Activated CD4-positive, alpha-beta T cell treated with anti-CD3 and anti-CD28 coated beads, Interleukin-2, amount 10 ng/mL, durations not matched to agents 7 days and 5 days (primary cell): ENCODE results near the gene AFMID. TPM values are rescaled to one million over a fixed set of nuclear protein-coding genes. Genes with fewer than 3 reads are reported as not detected.
"Not testable (repeated sequence)": the region's sequence is repeated elsewhere in the genome, so short reads cannot be mapped to it uniquely, and the experiment has no call there.

Experiments used
- CTCF ChIA-PET: fragments of 350-600 bp; sonication (Branson Sonifier 250); formaldehyde crosslinking; loops from one replicate; lab custom pipeline; 2021; ENCODE audit warnings: antibody characterized with exemption; lab: Charles Lee
- POLR2A ChIA-PET: fragments of 350-600 bp; sonication (Branson Sonifier 250); formaldehyde crosslinking; loops from one replicate; lab custom pipeline; 2021; ENCODE audit warnings: antibody characterized with exemption; lab: Charles Lee
- DNase-seq: peaks from one replicate; pipeline ENCODE4 v3.0.0-alpha.2; 2020
- H3K27ac Mint-ChIP-seq: one replicate; pipeline ENCODE4 v1.8.0; 2021; ENCODE audit warnings: mild to moderate bottlenecking, moderate library complexity, mixed read lengths
- H3K27me3 Mint-ChIP-seq: one replicate; pipeline ENCODE4 v1.8.0; 2021; ENCODE audit warnings: mixed read lengths
- H3K36me3 Mint-ChIP-seq: one replicate; pipeline ENCODE4 v1.8.0; 2021; ENCODE audit warnings: low read depth, mixed read lengths
- H3K4me1 Mint-ChIP-seq: one replicate; pipeline ENCODE4 v1.8.0; 2021; ENCODE audit warnings: mixed read lengths
- H3K4me3 Mint-ChIP-seq: one replicate; pipeline ENCODE4 v1.8.0; 2021; ENCODE audit warnings: mild to moderate bottlenecking, moderate library complexity, mixed read lengths
- H3K9me3 Mint-ChIP-seq: one replicate; pipeline ENCODE4 v1.8.0; 2021; ENCODE audit warnings: mixed read lengths
- total RNA-seq, 2 experiments: library from RNA; stranded (reverse); gene quantifications; one replicate each; pipeline ENCODE4 v1.2.3, GENCODE V29; 2021

The AFMID gene
- total RNA-seq, 2 experiments from 2014 or later = 16.8 to 17.0 TPM

DNA sequence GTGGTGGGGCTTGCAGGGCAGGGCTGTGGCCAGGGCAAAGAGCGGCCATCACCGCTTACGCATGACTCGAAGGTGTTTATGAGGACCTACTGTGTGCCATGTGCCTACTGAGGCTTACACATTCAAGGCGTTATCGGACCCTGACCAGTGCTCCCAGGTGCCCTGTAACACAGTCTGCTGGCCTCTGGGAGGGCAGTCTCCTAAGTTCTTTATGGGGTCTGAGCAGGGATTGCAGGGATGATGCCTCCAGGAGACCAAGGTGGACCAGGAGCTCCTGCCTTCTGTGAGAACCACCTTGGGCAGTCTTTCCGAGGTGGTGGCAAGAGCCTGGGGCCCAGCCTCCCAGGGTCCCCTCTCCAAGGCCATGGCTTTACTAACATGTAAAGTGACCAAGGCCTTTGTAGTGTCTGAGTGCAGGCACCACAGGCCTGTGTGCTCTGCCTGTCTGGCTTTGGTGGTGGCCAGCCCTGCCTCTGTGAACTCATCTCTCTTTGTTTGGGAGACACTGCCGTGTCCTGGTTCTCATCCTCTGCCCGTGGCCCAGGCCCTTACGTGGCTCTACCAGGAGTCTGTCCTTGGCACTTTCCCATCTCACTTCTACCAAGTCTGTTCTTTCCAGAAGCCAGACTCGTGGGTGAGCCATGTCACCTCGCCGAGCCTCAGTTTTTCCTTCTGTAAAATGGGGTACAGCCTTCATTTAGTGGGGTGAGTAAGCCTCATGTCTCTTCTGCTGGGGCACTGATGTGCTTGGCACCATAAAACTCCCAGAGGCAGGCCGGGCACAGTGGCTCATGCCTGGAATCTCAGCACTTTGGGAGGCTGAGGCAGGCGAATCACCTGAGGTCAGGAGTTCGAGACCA is 22.2 kb upstream of the AFMID start:
- CTCF ChIA-PET = interaction anchor here (1.5 to 1.9 kb wide), 2 partner anchors 20 to 27 kb away, joined by 4 to 5 read pairs; no protein-coding TSS in a partner anchor
- POLR2A ChIA-PET = no interaction called here
- H3K27ac Mint-ChIP-seq = no peak overlapping the region
- H3K27me3 Mint-ChIP-seq = no peaks in the 10 kb centered on the region
- no peaks in the 10 kb centered on the region for H3K36me3 Mint-ChIP-seq
- H3K4me1 Mint-ChIP-seq = peaks cover 8% of the 10 kb centered on the region
- DNase-seq = no peak
- no peak overlapping the region for H3K4me3 Mint-ChIP-seq
- no peaks in the 10 kb centered on the region for H3K9me3 Mint-ChIP-seq

DNA sequence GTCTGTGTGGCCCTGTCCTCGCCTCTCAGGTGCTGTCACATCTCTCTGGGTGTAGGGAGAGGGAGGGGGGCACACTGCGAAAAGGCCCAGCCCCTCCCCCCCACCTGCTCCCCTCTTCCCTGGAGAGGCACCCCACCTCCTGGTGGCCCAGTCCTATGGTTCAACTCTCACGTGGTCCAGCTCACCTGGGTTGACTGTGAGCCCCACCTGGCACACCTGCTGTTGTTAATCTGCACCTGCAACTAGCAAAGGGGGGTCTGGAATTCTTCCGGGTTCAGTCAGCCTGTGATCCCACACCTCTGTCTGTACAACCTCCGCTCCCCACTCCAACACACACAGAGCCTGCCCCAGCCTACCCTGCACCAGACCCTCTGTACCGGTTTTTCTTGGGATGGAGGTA is 20.7 kb upstream of the AFMID start:
- POLR2A ChIA-PET = no interaction called here
- H3K4me3 Mint-ChIP-seq = no peak overlapping the region
- H3K27me3 Mint-ChIP-seq = no peaks in the 10 kb centered on the region
- no peak overlapping the region for H3K27ac Mint-ChIP-seq
- no peaks in the 10 kb centered on the region for H3K9me3 Mint-ChIP-seq
- no peak for DNase-seq
- peaks cover 2% of the 10 kb centered on the region for H3K36me3 Mint-ChIP-seq
- CTCF ChIA-PET = interaction anchor here (0.8 kb wide), 1 partner anchor 10 kb away, joined by 3 read pairs; no protein-coding TSS in a partner anchor
- peaks cover 16% of the 10 kb centered on the region for H3K4me1 Mint-ChIP-seq

DNA sequence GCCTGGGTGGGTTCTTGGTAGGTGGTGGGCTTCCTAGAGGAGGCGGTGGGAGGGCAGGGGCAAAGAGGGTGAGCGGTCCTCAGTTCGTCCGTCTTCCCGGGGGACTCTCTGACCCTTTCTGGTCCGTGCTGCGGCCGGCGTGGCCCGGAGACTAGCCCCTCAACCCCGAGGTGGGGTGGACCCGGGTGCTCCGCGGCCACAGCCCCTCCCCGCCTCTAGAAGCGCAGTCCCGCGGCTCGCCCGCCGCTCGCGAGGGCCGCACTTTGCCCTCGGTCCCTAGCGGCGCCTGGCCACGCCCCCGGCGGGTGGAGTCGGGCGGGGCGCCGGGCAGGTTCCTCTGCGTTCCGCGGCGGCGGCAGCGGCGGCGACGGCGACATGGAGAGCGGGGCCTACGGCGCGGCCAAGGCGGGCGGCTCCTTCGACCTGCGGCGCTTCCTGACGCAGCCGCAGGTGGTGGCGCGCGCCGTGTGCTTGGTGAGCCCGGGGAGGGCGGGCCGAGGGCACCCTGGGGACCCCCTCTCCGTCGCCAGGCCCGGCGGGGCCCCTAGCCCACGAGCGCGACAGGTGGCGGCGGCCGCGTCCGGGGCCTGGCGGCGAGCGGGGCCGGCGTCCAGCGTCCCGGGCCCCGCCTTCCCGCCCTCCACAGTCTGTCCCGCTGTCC is 18.8 kb upstream of the AFMID start, which contains the start of gene SYNGR2:
TSS of gene SYNGR2 (plus strand) at position 340 of the 661 bp plus-strand sequence. CDS start at position 376, 36 bp downstream.
- Mint-ChIP-seq H3K4me3 (peak within 1 kb of the TSS; percentile 69), H3K9me3 (no peaks in the 10 kb centered on the region), H3K27me3 (no peaks in the 10 kb centered on the region), H3K27ac (peak within 1 kb of the TSS; percentile 36), H3K36me3 (peaks cover 11% of the 10 kb centered on the region), H3K4me1 (peaks cover 34% of the 10 kb centered on the region)
- POLR2A ChIA-PET = no interaction called here
- CTCF ChIA-PET = interaction anchor here (1.4 kb wide), 1 partner anchor 34 kb away, joined by 3 read pairs; no protein-coding TSS in a partner anchor
- peak; percentile 88 for DNase-seq

DNA sequence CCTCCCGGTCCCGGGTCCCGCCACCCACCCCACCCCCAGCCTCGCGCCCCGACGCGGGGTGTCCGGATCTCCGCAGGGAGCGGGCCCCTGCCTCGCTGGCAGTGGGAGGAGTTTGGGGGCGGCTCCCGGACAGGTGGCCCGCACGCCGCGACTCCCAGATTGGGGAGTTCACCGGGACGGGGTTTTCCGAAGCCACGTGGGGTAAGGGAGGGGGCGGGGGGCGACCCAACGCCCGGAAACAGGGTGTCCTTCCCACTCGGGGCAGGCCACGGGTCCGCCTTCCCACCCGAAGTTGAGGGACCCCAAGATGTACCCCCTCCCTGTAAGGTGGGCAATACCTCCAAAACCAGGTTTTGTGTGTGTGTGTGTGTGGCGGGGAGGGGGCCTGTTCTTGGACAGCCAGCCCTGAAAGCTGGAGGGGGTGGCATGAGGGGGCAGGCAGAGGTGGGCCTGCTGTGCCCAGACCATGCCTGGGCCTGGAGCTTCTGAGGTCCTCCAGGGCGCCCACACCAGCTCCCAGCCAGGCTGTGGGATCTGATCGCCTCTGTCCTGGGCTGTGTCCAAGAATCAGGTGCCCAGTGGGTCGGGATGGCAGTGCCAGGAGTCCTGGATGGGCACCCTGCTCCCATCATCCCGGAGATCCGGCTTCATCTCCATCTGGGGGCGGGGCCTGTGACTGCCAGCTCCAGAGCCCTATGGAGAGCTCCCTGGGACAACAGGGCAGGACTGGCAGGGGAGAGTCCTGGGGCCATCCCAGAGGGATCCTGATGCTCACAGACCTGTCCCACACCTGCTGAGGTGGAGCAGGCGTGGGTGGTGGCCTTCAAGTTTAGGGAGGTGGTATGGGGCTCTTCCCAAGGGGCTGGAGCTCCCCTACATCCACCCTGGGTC is 18.0 kb upstream of the AFMID start:
- Mint-ChIP-seq H3K9me3 (no peaks in the 10 kb centered on the region), H3K4me1 (peaks cover 42% of the 10 kb centered on the region), H3K4me3 (peak overlapping the region; percentile 69), H3K27me3 (no peaks in the 10 kb centered on the region), H3K36me3 (peaks cover 19% of the 10 kb centered on the region), H3K27ac (peak overlapping the region; percentile 31)
- CTCF ChIA-PET = interaction anchor here (0.6 to 1.4 kb wide), 5 partner anchors 10 to 606 kb away, joined by 3 read pairs; no protein-coding TSS in a partner anchor
- DNase-seq = peak; percentile 49
- POLR2A ChIA-PET = no interaction called here

DNA sequence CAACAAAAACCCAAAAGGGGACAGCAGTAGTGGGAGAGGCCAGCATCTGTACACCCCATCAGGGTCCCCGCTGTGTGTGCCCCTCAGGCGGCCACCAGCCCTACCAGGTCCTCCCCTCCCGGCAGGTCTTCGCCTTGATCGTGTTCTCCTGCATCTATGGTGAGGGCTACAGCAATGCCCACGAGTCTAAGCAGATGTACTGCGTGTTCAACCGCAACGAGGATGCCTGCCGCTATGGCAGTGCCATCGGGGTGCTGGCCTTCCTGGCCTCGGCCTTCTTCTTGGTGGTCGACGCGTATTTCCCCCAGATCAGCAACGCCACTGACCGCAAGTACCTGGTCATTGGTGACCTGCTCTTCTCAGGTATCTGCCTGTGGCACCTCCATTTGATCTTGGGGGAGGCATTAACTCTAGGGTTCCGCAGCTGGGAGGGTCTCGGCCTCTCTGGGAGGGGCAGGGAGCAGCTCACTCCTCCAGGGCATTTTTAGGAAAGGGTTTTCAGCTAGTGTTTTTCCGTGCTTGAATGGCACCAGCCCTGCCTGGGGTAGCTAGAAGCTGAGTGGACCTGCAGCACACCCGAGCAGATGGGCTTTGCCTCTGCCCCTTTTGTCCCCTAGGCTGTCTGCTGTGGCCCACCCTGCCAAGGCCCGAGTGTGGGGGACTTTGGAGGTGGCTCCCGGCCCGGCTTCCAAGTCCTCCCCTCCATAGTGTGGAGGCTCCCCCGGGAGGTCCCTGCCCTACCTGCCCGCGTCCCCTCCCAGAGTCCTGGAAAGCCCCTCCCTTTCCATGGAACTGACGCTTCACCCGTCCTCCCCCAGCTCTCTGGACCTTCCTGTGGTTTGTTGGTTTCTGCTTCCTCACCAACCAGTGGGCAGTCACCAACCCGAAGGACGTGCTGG is 16.2 kb upstream of the AFMID start:
- H3K36me3 Mint-ChIP-seq = peaks cover 29% of the 10 kb centered on the region
- CTCF ChIA-PET = interaction anchor here (0.5 to 0.6 kb wide), 2 partner anchors 11 to 86 kb away, joined by 3 read pairs; no protein-coding TSS in a partner anchor
- no peak for DNase-seq

DNA sequence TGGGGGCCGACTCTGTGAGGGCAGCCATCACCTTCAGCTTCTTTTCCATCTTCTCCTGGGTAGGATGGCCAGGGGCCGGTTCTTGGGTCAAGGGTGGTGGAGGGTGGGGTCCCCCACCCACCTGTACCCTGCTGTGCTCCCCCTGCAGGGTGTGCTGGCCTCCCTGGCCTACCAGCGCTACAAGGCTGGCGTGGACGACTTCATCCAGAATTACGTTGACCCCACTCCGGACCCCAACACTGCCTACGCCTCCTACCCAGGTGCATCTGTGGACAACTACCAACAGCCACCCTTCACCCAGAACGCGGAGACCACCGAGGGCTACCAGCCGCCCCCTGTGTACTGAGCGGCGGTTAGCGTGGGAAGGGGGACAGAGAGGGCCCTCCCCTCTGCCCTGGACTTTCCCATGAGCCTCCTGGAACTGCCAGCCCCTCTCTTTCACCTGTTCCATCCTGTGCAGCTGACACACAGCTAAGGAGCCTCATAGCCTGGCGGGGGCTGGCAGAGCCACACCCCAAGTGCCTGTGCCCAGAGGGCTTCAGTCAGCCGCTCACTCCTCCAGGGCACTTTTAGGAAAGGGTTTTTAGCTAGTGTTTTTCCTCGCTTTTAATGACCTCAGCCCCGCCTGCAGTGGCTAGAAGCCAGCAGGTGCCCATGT is 15.4 kb upstream of the AFMID start:
- H3K4me3 Mint-ChIP-seq, H3K9me3 Mint-ChIP-seq, DNase-seq, H3K27ac Mint-ChIP-seq, H3K27me3 Mint-ChIP-seq: not testable (repeated sequence)
- Mint-ChIP-seq H3K4me1 (peaks cover 62% of the 10 kb centered on the region), H3K36me3 (peaks cover 30% of the 10 kb centered on the region)
- CTCF ChIA-PET = interaction anchor here (0.5 to 0.6 kb wide), 2 partner anchors 10 to 87 kb away, joined by 3 read pairs; no protein-coding TSS in a partner anchor
- POLR2A ChIA-PET = interaction anchor here (0.6 kb wide), 1 partner anchor 14 kb away, joined by 3 read pairs; no protein-coding TSS in a partner anchor

More for the DNA sequence above, 16.2 kb upstream of the AFMID start:
- Mint-ChIP-seq H3K4me1 (peaks cover 54% of the 10 kb centered on the region), H3K27ac (peak overlapping the region; percentile 32), H3K4me3 (peak overlapping the region; percentile 6), H3K9me3 (no peaks in the 10 kb centered on the region), H3K27me3 (no peaks in the 10 kb centered on the region)
- POLR2A ChIA-PET = no interaction called here

DNA sequence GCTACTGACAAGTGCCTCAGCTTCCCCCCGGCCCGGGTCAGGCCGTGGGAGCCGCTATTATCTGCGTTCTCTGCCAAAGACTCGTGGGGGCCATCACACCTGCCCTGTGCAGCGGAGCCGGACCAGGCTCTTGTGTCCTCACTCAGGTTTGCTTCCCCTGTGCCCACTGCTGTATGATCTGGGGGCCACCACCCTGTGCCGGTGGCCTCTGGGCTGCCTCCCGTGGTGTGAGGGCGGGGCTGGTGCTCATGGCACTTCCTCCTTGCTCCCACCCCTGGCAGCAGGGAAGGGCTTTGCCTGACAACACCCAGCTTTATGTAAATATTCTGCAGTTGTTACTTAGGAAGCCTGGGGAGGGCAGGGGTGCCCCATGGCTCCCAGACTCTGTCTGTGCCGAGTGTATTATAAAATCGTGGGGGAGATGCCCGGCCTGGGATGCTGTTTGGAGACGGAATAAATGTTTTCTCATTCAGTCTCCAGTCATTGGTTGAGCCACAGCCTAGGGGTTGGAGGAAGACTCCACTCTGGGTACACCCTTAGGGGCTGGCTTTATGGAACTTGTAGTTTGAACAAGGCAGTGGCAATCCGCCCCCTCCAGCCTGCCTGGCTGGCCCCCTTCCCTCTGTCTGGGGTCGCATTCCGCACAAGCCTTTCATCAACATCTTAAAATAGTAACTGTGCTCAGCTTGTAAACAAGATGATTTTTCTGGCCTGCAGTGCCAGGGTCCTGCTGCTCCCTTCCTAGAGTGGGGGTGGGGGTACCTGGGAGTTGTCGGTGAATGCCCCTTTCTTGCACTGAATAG is 14.7 kb upstream of the AFMID start:
- H3K4me3 Mint-ChIP-seq = no peak overlapping the region
- DNase-seq = no peak
- H3K27ac Mint-ChIP-seq = peak overlapping the region; percentile 92
- no peaks in the 10 kb centered on the region for H3K9me3 Mint-ChIP-seq
- H3K36me3 Mint-ChIP-seq = peaks cover 30% of the 10 kb centered on the region
- POLR2A ChIA-PET = interaction anchor here (0.6 to 0.7 kb wide), 2 partner anchors 13 to 525 kb away, joined by 3 read pairs; no protein-coding TSS in a partner anchor
- CTCF ChIA-PET = interaction anchor here (0.6 kb wide), 1 partner anchor 56 kb away, joined by 3 read pairs; no protein-coding TSS in a partner anchor
- H3K27me3 Mint-ChIP-seq = no peaks in the 10 kb centered on the region
- peaks cover 67% of the 10 kb centered on the region for H3K4me1 Mint-ChIP-seq

DNA sequence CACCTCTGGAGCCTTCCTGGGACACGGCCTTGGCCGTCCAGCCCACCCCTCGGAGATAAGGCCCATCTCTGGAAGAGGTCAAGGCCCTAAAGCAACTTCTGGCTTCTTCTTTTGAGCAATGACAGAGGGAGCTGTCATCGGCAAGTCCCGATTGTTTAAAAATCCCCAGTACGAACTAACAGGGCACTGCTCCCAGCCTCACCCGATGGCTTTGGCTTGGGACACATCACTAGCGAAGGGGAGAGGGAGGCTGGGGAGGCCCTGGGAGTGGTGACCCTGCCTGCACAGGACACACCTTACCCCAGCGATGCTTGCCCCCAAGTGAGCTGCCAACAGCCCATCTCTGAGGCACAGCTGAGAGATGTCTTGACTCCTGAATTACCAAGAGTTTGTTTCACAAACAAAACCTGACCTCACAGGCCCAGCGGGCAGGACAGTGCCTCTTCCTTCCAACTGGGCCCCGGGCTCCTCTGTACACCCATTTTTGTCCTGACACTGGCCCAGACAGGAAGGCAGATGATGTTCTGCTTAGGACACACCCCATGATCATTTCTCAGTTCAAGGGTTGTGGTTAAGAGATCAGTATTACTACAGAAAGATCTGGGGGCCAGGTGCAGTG is 14.0 kb upstream of the AFMID start:
- ChIA-PET POLR2A (interaction anchor here (0.7 kb wide), 1 partner anchor 526 kb away, joined by 3 read pairs; no protein-coding TSS in a partner anchor), CTCF (no interaction called here)
- Mint-ChIP-seq H3K9me3 (no peaks in the 10 kb centered on the region), H3K36me3 (peaks cover 30% of the 10 kb centered on the region), H3K27ac (peak overlapping the region; percentile 92), H3K4me1 (peaks cover 64% of the 10 kb centered on the region), H3K27me3 (no peaks in the 10 kb centered on the region), H3K4me3 (peak overlapping the region; percentile 15)
- peak; percentile 44 for DNase-seq

DNA sequence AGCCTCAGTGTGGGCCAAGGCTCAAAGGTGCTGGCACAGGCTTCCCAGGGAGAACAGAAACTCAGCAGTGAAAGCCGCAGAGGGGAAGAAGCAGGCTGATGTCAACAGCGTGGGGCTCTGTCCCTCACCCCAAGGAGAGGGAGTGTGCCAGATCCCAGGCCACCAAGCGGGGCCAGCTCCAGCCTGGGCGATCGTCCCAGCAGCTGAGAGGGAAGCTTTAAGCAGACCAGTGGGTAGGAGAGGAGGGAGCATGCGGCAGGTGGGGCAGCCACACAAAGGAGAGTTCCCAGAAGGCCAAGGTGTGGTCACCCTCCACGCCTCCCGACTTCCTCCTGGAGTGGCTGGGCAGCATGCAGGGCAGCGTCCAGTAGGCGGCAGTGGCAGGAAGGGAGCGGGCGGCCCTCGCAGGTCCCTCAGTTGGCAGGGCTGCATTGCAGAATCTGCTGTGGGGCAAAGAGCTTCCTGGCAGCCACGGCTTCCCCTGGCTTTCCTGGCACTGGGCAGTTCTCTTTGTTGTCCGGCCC is 12.8 kb upstream of the AFMID start:
- Mint-ChIP-seq H3K4me1 (peaks cover 68% of the 10 kb centered on the region), H3K4me3 (no peak overlapping the region), H3K36me3 (peaks cover 38% of the 10 kb centered on the region), H3K9me3 (no peaks in the 10 kb centered on the region), H3K27ac (peak overlapping the region; percentile 92), H3K27me3 (no peaks in the 10 kb centered on the region)
- POLR2A ChIA-PET = interaction anchor here (0.7 kb wide), 1 partner anchor 34 kb away, joined by 8 read pairs; no protein-coding TSS in a partner anchor
- no peak for DNase-seq
- CTCF ChIA-PET = interaction anchor here (0.6 to 1.2 kb wide), 2 partner anchors 9 to 630 kb away, joined by 3 to 4 read pairs; no protein-coding TSS in a partner anchor
